Chondrocyte (in vitro differentiated cells): ENCODE data around the gene PLS3. TPM values are rescaled to one million over a fixed set of nuclear protein-coding genes. Genes with fewer than 3 reads are reported as not detected.

Source experiments
- DNase-seq: peaks from one replicate; pipeline ENCODE4 v3.0.0; 2021; ENCODE audit warnings: mixed read lengths, low spot score
- H3K27ac Mint-ChIP-seq: one replicate; pipeline ENCODE4 v1.8.0; 2021; ENCODE audit warnings: mild to moderate bottlenecking, moderate library complexity, mixed read lengths; ENCODE audit not compliant: unreplicated experiment
- H3K27me3 Mint-ChIP-seq: 2 replicates; pipeline ENCODE4 v1.8.0; 2021; ENCODE audit warnings: low read depth, mixed read lengths
- H3K36me3 Mint-ChIP-seq: 2 replicates; pipeline ENCODE4 v1.8.0; 2021; ENCODE audit warnings: low read depth, mixed read lengths
- H3K4me1 Mint-ChIP-seq: 2 replicates; pipeline ENCODE4 v1.8.0; 2021; ENCODE audit warnings: low read depth, mild to moderate bottlenecking, mixed read lengths
- H3K4me3 Mint-ChIP-seq: one replicate; pipeline ENCODE4 v1.8.0; 2021; ENCODE audit warnings: mild to moderate bottlenecking, moderate library complexity, mixed read lengths; ENCODE audit not compliant: unreplicated experiment
- H3K9me3 Mint-ChIP-seq: 2 replicates; pipeline ENCODE4 v1.8.0; 2021; ENCODE audit warnings: low read depth, mixed read lengths
- CTCF ChIP-seq: fragments of 200-600 bp; sonication (generic); IDR thresholded peaks from 2 replicates; pipeline ENCODE4 v1.5.0; 2021; ENCODE audit warnings: antibody characterized with exemption, mild to moderate bottlenecking, moderate library complexity
- total RNA-seq: library from RNA; stranded (reverse); gene quantifications from 3 replicates; pipeline ENCODE4 v1.2.1, GENCODE V29; 2021

The PLS3 gene
- total RNA-seq, 1 donor from 2014 or later, result 660 TPM

- H3K27ac Mint-ChIP-seq, result peak overlapping the region; percentile 94
- H3K36me3 Mint-ChIP-seq, result no peaks in the 10 kb centered on the region
- peak overlapping the region; percentile 51 for H3K4me3 Mint-ChIP-seq
- no peaks in the 10 kb centered on the region for H3K9me3 Mint-ChIP-seq
- DNase-seq, result no peak
- peaks cover 4% of the 10 kb centered on the region for H3K27me3 Mint-ChIP-seq
- peaks cover 17% of the 10 kb centered on the region for H3K4me1 Mint-ChIP-seq
- TF ChIP-seq CTCF, result peak; percentile 96
These were observed 129.7 kb downstream of the PLS3 start for GRCh38 chrX:115690511-115691216.

DNA sequence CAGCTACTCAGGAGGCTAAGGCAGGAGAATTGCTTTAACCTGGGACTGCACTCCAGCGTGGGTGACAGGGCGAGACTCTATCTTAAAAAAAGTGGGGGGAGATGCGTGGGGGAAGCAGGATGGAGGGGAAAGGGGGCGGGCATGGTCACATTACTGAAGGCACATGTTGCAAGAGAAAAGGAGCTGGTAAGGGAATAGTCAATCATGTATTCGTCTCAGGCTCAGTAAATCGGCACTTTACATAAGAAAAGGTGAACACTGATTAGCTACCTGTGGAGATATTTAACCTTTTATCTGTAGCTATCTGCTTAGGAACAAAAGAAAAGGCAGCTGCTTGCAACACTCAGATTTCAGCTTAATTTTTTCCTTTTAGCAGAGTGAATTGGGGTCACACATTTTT is 132.5 kb downstream of the PLS3 start:
- DNase-seq, result no peak
- no peak overlapping the region for H3K4me3 Mint-ChIP-seq
- H3K36me3 Mint-ChIP-seq, result no peaks in the 10 kb centered on the region
- H3K4me1 Mint-ChIP-seq, result peaks cover 17% of the 10 kb centered on the region
- H3K27ac Mint-ChIP-seq, result no peak overlapping the region
- peaks cover 11% of the 10 kb centered on the region for H3K27me3 Mint-ChIP-seq
- no peak for TF ChIP-seq CTCF
- no peaks in the 10 kb centered on the region for H3K9me3 Mint-ChIP-seq

GRCh38 chrX:115694028-115694427 is 133.1 kb downstream of the PLS3 start:
- Mint-ChIP-seq H3K27ac (no peak overlapping the region), H3K36me3 (no peaks in the 10 kb centered on the region), H3K4me3 (no peak overlapping the region), H3K4me1 (peaks cover 17% of the 10 kb centered on the region), H3K27me3 (peaks cover 11% of the 10 kb centered on the region), H3K9me3 (no peaks in the 10 kb centered on the region)
- TF ChIP-seq CTCF, result no peak
- no peak for DNase-seq

- peaks cover 11% of the 10 kb centered on the region for H3K27me3 Mint-ChIP-seq
- H3K36me3 Mint-ChIP-seq, result no peaks in the 10 kb centered on the region
- peaks cover under 1% of the 10 kb centered on the region for H3K4me1 Mint-ChIP-seq
- H3K9me3 Mint-ChIP-seq, result no peaks in the 10 kb centered on the region
- H3K27ac Mint-ChIP-seq, result no peak overlapping the region
- no peak for DNase-seq
- no peak for TF ChIP-seq CTCF
- H3K4me3 Mint-ChIP-seq, result no peak overlapping the region
These were observed 135.1 kb downstream of the PLS3 start for GRCh38 chrX:115696039-115696438.

- Mint-ChIP-seq H3K27ac (no peak overlapping the region), H3K36me3 (no peaks in the 10 kb centered on the region), H3K9me3 (no peaks in the 10 kb centered on the region), H3K4me3 (no peak overlapping the region), H3K27me3 (peaks cover 11% of the 10 kb centered on the region), H3K4me1 (no peaks in the 10 kb centered on the region)
- DNase-seq, result no peak
- TF ChIP-seq CTCF, result no peak
These were observed 136.0 kb downstream of the PLS3 start for GRCh38 chrX:115696939-115697338.
